Occipital lobe (tissue), 2 donors: Measurements from ENCODE around the gene FARP2. TPM values are rescaled to one million over a fixed set of nuclear protein-coding genes. Genes with fewer than 3 reads are reported as not detected.
"Not testable (repeated sequence)": the region's sequence is repeated elsewhere in the genome, so short reads cannot be mapped to it uniquely, and the experiment has no call there.

Experiments used
- DNase-seq: peaks from one replicate; lab custom pipeline; 2025; lab: John Stamatoyannopoulos, UW
- total RNA-seq: library from RNA; depleted of rRNA; stranded (reverse); fragments of >200 nt; gene quantifications from one replicate; pipeline ENCODE4 v1.2.3, GENCODE V29; 2014

FARP2 gene, protein sequence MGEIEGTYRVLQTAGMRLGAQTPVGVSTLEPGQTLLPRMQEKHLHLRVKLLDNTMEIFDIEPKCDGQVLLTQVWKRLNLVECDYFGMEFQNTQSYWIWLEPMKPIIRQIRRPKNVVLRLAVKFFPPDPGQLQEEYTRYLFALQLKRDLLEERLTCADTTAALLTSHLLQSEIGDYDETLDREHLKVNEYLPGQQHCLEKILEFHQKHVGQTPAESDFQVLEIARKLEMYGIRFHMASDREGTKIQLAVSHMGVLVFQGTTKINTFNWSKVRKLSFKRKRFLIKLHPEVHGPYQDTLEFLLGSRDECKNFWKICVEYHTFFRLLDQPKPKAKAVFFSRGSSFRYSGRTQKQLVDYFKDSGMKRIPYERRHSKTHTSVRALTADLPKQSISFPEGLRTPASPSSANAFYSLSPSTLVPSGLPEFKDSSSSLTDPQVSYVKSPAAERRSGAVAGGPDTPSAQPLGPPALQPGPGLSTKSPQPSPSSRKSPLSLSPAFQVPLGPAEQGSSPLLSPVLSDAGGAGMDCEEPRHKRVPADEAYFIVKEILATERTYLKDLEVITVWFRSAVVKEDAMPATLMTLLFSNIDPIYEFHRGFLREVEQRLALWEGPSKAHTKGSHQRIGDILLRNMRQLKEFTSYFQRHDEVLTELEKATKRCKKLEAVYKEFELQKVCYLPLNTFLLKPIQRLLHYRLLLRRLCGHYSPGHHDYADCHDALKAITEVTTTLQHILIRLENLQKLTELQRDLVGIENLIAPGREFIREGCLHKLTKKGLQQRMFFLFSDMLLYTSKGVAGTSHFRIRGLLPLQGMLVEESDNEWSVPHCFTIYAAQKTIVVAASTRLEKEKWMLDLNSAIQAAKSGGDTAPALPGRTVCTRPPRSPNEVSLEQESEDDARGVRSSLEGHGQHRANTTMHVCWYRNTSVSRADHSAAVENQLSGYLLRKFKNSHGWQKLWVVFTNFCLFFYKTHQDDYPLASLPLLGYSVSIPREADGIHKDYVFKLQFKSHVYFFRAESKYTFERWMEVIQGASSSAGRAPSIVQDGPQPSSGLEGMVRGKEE
- 43.7 TPM for total RNA-seq

DNA sequence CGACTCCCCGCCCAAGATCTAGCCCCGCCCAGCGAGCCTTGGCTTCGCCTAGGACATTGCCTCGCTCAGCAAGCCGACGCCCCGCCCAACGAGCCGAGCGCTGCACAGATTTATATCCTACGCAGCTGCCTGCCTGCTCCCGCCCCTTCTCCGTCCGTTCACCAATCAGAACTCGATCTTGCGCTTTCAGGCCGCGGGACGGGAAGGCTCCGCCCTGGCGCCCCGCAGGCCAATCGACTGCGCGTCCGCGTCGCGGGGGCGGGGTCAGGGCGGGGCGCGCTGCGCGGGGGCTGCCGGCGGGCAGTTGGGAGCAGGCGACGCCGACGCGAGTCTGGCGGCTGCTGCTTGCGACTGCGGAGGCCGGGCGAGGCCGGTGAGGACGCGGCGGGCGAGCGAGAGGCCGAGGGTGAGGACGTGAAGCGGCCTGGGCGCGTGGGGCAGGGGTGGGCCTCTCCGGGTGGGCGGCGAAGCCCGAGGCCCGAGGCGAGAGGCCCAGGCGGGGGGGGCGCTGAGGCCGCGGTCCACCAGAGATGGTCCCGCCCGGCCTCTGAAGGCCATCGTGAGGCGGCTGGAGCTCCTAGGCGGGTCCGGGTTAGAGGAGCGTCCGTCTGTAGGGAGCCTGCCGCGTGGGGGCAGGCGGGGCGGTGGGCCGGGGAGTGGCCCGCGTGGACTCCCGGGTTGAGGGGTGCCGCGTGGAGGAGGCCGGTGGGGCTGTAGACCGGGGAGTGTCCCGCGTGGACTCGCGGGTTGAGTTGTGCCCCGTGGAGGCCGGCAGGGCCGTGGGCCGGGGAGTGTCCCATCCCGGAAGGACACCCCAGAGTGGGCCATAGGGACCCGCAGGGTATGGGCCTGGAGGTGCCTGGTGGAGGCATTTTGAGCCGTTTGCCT is at the start of gene FARP2:
Gene FARP2 (plus strand): TSS at position 303 of the 888 bp plus-strand sequence. CDS start 16,823 bp downstream, outside the sequence.
- DNase-seq: peak; percentile 99

DNA sequence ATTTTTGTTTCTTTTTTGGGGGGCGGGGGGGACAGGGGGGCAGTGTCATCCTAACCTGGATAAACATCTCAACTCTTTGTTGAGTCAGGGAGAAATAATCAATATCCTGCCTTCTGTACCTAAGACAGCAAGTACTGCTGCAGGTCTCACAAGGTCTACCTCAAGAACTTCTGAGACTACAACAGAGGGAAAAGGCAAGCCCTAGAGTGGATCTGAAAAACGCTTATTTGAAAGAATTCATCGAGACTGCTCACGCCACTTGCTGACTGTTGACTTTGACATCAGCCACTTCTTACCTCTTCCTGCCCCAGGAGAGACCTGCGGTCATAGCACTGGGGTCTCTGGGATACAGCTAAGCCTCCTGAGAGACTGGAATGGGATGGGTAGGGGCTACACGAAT is 49.0 kb upstream of the FARP2 start:
- no peak for DNase-seq

DNA sequence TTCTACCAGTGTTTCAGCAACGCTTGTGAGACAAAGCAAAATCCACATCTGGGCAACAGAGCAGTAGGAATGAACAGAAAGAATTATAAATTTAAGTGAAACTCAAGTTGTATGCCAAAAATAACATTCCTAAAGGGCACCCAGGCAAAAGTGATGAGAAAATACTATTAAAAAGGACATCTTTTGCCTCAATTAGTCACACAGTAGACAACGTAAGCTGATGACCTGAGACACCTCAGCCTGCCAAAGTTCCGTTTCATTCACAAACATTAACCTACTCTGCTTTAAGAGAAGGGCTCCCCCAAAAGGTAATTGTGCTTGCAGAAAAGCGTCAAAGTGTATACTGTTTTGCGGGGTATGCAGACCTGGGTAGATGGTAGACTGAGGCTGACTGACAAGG is 47.8 kb upstream of the FARP2 start:
- no peak for DNase-seq

DNA sequence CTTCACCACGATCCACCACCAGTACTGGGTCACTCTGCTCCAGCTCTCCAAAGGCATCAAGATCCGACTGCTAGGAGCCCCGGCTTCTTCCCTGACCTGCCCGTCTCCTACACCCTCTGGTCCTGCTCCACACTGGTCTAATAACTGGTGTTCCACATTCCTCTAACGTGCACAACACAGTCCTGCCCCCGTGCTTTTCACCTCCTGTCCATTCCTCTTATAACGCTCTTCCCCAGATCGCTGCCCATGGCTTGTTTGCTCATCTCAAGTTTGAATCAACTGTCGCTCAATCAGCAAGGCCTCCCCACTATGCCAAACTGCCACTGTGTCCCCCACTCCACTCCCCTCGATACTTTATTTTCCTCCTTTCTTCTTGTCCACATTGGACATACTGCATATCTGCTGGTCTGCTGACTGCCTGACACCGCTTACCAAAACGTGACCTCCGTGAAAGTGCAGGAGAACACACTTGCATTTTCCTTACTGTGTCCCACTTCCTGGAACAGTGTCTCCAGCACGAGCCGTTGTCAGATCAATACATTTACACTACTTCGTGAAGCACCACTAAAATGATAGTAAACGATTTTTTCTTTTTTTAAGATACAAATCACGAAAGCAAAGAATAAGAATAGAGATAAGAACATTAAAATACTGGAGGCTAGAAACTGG is 47.1 kb upstream of the FARP2 start:
- DNase-seq: no peak

DNA sequence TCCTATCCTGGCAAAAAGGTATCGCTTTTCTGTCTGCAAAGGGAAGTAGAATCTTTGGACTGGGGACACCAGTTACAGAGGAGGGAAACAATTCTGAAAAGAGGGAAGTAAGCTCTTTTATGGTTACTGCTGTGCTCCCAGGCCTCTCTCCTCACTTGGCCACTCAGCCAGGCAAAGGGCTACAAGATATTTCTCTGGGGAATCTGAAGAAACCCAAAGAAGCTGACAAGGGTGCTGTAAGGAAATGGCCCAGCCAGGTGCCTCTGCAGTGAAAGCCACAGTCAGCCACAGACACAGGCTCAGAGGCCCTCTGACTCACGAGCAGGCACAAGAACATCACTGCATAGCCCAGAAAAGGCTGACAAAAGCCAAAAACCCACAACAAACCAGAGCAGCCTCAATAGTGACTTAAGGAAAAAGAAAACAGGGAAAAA is 46.4 kb upstream of the FARP2 start:
- no peak for DNase-seq

DNA sequence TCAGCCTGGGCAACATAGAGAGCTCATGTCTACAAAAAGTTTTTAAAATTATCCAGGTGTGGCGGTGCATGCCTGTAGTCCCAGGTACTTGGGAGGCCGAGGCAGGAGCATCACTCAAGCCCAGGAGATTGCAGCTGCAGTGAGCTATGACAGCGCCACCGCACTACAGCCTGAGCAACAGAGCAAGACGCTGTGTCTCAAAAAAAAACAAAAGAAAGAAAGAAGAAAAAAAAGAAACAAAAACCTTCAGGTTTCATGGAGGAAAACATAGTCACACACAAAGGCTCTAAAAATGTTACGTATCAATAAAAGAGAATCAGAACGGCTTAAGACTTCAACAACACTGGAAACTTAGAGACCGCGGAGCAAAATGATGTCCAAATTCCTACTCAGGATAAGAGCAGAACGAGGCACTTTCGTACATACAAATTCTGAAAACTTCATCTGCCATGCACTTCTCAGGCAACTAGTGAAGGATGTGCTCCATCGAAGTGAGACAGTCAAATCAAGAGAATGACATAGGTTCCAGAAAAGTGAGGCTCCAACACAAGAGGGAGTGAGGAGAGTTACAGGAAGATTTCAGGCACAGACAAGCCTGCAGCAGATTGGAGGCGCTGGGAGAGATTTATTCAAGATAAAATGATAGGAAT is 45.0 kb upstream of the FARP2 start:
- no peak for DNase-seq

DNA sequence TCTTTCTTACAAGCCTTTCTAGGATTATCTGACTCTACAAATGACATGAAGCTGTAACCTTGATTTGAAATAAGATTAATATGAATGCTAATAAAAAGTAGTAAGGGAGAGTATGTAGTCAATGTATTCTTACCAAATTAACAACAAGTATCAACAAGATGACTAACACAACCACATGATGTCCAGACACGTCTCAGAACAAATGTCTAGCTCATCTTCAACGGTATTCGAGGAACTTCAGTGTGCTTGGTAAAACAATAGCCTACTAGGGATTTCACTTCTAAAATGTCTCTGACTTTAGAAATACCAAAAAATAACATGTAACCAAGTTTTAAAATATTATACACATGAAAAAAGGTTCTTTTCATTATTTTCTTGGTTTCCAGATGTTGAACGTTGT is 44.0 kb upstream of the FARP2 start:
- DNase-seq: no peak

DNA sequence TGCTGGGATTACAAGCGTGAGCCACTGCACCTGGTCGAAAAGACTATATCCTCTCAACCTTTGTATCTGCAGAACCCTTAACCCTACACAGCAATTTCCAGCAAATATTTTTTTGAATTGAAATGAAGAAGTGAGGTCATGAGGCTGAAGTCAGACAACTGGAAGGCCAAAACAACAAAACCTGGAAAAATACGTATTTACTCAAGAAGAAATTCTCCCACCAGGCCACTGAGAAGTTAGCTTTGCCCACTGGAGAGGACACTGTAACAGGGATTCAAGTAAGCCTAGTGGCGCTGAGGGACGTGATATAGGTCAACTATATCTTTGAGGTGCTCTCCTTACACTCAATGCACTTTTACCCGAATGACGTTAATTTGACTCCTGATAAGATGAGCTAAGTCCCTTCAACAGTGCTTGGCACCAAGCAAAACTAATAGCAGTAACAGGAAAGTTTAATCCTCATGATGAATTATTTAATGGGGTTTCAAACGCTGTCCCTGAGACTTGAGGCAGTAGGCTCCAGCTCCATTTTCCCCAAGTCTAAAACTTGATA is 42.5 kb upstream of the FARP2 start:
- no peak for DNase-seq

DNA sequence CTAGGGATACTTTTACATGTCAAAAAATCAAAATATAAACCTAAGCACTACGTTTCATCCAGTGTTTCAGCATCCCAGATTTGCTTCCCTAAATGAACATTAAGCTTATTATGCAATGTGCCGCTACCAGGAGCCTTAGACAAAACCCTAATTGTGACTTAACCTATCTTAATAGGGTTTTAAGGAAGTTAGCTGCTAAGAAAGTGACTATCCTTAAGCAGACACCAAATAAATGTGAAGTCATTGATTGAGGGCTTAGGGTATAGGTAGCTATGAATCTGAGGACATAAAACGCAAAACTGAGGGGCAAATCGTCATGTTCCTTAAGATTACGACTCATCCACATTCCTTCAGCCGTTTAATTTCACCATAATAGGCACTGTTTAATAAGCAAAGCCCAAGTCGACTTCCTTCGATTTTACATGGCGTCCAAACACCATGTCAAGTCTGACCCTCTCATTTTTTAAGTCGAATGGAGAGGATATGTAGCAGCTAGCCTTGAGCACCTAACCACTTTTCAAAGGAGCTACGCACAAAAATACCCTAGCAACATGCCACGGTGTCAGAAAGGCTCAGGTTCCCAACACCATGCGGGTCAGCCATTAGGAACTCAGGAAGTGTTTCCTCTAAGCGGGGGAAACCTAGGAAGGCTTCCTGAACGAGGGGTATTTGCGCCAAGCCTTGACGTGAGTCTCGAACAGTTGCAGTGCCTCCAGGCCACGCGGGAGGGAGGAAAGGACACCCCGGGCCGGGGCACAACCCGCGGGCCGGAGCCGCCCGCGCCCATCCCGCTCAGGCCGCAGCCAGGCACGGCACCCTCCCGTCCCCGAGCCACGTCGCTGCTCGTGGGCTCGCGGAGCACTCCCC is 41.6 kb upstream of the FARP2 start:
- no peak for DNase-seq

DNA sequence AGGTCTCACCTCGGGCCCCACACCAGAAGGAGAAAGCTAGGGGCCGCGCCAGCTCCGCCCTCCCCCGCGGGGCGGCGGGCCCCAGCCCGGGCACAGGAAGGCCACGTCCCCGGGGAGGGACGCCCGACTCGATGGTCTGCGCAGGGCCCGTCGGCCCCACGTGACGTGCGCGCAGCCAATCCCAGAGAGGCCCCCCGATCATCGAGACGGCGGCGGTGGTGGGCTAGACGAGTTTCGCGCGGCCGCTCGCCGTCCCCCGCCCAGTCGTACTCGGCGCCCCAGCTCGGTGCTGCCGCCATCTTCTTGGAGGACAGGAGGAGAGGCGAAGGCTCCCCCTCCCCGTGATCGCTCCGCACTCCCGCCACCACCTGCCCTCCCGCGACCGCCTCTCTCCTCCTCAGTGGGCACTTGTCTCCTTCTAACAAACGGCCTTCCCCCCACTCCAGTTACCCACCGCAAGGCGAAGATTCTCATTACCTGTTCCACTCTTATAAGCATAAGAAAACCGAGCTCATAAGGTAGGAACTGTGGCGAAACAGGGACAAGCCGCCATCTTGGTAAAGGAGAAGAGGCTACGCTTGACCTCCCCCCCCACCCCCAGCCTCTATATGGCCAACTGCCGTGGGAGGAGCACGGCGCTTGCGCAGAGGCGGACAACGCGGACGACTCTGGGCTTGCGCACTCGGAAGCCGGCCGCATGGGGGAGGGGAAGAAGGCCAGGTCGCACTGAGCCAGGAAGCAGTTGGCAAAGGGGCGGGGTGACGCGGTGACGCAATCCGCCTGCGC is 40.8 kb upstream of the FARP2 start, which contains the start of gene HDLBP:
Gene HDLBP (minus strand): TSS at position 580 of the 786 bp plus-strand sequence. CDS start 48,803 bp downstream, outside the sequence.
- DNase-seq: peak; percentile 96

DNA sequence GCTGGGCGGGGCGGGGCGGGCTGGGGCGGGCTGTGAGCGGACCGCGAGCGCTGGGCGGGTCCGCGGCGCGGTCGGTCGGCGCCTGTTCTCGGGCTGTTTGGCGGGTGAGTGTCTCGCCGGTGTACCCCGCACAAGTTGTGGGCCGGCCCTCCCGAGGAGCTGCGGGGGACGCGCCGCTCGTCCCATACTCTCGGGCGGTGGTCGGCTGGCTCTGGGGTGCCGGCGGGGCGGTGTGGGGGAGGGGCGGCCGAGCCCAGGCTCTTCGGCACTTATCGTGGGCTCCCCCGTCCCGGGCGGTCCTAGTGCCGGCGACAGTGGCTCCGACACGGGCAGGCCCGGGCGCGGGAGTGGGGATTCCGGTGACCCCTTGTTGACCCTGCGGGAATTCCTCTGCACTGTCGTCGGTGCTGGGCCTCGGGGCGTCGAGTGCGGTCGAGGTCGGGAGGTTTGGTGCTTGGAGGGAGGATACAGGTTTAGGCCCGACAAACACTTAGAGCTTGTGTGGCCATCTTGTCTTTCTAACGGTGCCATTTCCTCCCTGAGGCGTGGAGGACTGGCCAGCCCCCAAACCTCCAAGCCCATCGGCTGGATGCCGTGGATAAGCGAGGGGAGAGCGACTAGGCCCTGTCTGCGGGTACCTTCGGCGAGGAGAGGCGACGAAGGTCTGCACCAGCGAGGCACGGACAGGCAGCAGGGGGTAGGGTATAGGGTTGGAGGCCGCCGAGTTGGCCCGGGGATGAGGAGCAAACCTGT is 40.0 kb upstream of the FARP2 start, which contains the start of gene SEPTIN2:
Gene SEPTIN2 (plus strand): TSS at position 47 of the 753 bp plus-strand sequence. CDS start 8,308 bp downstream, outside the sequence.
- peak; percentile 73 for DNase-seq

DNA sequence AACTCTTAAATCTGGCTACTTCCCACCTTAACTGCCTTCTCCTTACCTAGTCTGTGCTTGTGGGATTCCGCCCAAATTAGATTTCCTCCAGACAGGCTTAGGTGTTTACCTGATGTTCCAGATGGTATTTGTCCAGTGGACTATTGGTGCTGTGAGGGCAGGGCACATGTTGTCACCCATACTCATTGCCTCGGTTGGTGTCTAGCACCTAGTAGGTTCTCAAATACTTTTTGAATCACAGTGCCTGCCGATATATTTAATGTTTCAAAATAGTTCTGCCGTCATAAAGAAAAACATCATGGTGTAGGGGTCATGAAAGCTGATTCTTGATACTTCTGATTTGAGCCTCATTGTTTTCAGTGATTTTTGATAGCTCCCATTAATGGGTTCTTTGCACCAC is 39.3 kb upstream of the FARP2 start:
- no peak for DNase-seq

DNA sequence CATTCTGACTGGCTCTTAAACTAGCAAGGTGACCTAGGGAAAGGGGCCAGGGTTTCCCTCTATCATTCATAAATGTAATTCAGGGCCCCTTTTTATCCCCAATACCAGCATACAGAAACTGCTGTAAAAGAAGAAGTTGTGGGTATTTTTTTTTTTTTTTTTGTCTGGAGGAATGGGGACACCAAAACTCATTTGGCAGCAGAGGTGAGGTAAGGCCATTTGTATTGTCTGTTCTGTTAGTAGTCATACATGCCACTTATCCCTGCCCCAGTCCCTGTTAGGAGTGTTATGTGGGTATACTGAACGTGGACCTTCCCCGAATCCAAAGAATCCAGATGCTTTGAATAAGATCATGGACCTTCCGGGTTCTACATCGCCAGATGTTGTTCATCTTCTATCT is 38.7 kb upstream of the FARP2 start:
- no peak for DNase-seq

DNA sequence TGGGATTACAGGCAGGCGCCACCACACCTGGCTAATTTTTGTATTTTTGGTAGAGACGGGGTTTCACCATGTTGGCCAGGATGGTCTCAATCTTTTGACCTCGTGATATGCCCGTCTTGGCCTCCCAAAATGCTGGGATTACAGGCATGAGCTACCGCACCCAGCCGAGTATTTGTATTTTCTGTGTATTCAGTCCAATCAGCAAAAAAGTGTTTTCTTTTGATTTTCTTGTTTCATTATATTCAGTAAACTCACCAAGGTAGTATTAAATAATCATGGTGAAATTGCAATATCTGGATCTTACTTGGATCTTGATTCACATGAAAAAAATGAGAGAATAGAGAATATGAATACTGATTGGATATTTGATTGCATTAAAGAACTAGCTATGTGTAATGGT is 37.3 kb upstream of the FARP2 start:
- DNase-seq: not testable (repeated sequence)

DNA sequence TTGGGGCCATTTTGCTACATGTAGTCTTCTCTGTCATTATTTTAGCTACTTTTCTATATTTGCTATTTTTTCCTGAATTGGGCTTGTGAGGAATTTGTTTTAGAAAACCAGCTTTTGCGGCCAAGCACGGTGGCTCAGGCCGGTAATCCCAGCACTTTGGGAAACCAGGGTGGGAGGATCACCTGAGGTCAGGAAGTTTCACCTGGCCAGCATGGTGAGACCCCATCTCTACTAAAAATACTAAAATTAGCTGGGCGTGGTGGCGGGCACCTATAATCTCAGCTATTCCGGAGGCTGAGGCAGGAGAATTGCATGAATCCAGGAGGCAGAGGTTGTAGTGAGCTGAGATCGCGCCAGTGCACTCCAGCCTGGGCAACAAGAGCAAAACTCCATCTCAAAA is 35.7 kb upstream of the FARP2 start:
- no peak for DNase-seq

DNA sequence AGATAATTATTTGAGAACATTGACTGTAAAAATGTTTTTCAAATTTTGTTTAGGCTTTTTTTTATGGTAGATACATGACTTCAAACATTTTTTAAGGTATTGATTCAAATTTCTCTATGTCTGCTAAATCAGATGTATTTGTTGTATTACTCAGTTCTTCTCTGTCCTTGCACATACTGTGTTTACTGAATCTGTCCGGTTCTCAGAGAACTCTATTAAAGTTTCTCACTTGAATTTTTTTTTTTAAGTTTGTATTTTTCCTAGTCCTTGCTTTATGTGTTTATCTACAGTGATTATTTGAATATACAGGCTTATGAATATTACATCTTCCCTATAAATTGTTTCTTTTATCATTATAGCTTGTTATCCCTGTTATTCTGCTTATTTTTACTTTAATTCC is 35.1 kb upstream of the FARP2 start:
- no peak for DNase-seq

DNA sequence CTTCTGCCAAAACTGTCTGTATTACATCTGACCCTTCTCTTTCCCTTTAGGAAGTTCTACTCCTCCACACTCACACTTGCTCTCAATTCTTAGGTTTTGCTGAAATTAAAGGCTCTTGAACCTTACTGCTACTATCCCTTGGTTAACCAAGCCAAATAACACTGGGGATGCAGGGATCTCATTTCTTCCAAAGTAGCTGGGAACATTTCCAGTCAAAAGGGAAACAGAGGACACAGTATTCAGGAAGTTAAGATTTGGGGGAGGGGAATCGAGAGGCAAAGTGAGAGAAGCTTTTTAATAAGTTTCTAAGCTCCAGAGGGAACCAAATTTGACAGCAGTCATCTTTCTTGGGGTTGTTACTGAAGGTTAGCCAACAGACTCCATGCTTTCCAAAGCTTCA is 34.2 kb upstream of the FARP2 start:
- DNase-seq: no peak
